ENCODE results near the gene PPP2R5B.
"Not testable (repeated sequence)": the region's sequence is repeated elsewhere in the genome, so short reads cannot be mapped to it uniquely, and the experiment has no call there.

Gene PPP2R5B

DNA sequence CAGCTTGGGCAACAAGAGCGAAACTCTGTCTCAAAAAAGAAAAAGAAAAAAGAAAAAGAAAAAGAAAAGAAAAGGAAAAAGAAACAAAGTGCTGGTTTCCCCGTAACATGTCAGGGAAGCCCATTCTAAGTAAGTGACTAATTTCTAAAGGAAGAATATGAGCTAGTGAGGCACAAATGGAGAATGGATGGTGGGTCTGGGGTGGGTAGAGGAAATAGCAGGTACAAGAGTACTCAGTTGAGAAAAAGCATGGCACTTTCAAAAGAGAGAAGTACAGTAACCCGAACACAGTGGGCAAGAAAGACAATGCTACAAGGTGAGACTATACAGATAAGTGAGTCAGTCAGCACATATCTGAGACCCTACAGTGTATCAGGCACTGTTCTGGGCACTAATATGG, 42.9 kb downstream of the PPP2R5B start:
- DNase-seq (ENCODE audit: low spot score), result no peak
- TF ChIP-seq, protein P1, sequence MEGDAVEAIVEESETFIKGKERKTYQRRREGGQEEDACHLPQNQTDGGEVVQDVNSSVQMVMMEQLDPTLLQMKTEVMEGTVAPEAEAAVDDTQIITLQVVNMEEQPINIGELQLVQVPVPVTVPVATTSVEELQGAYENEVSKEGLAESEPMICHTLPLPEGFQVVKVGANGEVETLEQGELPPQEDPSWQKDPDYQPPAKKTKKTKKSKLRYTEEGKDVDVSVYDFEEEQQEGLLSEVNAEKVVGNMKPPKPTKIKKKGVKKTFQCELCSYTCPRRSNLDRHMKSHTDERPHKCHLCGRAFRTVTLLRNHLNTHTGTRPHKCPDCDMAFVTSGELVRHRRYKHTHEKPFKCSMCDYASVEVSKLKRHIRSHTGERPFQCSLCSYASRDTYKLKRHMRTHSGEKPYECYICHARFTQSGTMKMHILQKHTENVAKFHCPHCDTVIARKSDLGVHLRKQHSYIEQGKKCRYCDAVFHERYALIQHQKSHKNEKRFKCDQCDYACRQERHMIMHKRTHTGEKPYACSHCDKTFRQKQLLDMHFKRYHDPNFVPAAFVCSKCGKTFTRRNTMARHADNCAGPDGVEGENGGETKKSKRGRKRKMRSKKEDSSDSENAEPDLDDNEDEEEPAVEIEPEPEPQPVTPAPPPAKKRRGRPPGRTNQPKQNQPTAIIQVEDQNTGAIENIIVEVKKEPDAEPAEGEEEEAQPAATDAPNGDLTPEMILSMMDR (IDR thresholded peaks at IDR 0.05; ENCODE audit: extremely low read depth, insufficient read depth, missing control alignments), result no peak
- in situ Hi-C loops (cut with MboI; ENCODE audit: low pct_unique_long_range_greater_than_20kb, low sequenced_read_pairs, unreplicated experiment), result no loop called here

DNA sequence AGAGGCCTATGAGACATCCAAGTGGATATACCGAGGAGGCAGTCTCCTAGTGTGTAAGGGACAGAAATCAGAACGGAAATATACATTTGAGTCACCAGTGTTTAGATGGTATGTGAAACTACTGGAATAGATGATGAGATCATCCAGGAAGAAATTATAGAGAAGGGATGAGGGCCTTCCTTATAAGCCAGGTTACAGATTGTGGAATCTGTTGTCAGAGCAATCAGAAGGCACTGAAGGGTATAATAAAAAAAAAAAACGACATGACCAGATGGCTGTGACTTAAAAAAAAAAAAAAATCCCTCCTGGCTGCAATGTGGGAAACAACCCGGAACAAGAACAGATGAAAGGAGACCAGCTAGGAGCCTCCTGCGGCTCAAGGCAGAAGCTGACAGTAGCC, 44.7 kb downstream of the PPP2R5B start:
- in situ Hi-C loops (cut with MboI; ENCODE audit: low pct_unique_long_range_greater_than_20kb, low sequenced_read_pairs, unreplicated experiment), result no loop called here
- TF ChIP-seq, protein P1 (IDR thresholded peaks at IDR 0.05; ENCODE audit: extremely low read depth, insufficient read depth, missing control alignments), result no peak
- DNase-seq (ENCODE audit: low spot score), result no peak

DNA sequence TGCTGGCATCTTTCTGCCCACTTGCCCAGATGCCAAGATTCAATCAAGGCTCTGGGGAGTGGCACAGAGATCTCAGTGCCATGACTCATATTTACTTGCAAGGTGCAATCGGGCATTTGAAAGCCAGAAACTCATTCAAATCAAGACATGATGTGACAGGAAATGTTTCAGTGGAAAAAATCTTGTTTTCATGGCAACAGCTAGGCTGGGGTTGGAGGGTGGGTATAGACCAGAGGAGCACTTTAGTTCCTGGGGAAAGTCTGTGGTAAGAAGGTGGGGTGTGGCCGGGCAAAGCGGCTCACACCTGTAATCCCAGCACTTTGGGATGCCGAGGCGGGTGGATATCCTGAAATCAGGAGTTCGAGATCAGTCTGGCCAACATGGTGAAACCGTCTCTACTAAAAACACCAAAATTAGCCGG, 46.3 kb downstream of the PPP2R5B start:
- no peak for DNase-seq (ENCODE audit: low spot score)
- TF ChIP-seq, protein P1 (IDR thresholded peaks at IDR 0.05; ENCODE audit: extremely low read depth, insufficient read depth, missing control alignments), result no peak
- in situ Hi-C loops (cut with MboI; ENCODE audit: low pct_unique_long_range_greater_than_20kb, low sequenced_read_pairs, unreplicated experiment), result no loop called here

DNA sequence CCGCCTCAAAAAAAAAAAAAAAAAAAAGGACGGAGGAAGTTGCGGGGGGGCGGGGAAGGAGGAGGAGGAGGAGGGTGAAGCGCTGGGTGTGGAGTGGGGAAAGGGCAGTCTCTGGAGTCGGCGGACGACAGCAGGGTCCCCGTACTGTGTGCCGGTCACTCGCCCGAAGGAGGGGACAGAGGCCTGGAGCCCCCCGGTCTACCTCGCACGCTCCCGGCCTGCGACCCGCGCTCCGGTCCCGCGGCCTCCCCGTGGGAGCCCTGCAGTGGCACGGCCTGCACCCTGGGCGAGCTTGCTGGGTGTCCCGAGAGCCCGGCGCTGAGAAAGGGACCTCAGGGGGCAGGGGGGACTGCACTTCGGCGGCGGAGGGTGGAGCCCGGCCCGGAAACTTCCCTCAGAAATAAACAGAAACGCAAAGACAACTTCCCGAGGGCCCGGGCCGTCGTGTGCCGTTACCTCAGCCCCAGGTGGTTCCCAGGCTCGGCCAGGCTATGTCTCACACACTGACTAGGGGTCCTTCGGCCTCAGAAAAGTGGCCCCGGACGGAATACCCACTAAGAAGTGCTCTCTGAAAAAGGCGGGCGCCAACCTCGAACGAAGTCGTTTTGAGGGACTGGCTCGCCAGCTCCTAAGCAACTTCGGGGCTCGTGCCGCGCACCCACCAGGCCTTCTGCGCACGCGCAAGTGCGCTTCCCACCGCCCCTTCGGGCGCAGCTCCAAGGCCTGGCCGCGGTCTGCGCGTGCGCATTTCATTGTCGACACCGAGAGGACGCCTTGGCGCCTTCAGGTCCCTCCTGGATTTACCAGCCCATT, 47.1 kb downstream of the PPP2R5B start, which contains the start of gene MAJIN:
MAJIN (minus strand) TSS at position 688 of the 813 bp plus-strand sequence. CDS start 12,703 bp downstream, outside the sequence.
- TF ChIP-seq, protein P1 (IDR thresholded peaks at IDR 0.05; ENCODE audit: extremely low read depth, insufficient read depth, missing control alignments), result no peak
- in situ Hi-C loops (cut with MboI; ENCODE audit: low pct_unique_long_range_greater_than_20kb, low sequenced_read_pairs, unreplicated experiment), result no loop called here

DNA sequence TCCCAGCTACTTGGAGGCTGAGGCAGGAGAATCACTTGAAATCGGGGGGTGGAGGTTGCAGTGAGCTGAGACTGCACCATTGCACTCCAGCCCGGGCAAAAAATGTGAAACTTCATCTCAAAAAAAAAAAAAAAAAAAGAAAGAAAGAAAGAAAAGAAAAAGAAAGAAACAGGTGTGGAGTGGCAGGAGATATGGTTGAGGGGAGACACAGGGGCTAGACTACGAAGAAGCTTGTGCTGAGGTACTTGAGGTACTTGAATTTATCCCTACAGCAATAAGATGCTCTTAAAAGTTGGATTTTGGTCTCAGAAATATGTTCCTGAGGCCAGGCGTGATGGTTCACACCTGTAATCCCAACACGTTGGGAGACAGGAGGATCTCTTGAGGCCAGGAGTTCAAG, 49.6 kb downstream of the PPP2R5B start:
- DNase-seq (ENCODE audit: low spot score), result no peak
- in situ Hi-C loops (cut with MboI; ENCODE audit: low pct_unique_long_range_greater_than_20kb, low sequenced_read_pairs, unreplicated experiment), result no loop called here

More for the DNA sequence above, 47.1 kb downstream of the PPP2R5B start, which contains the start of gene MAJIN:
- peak; percentile 75 for DNase-seq (ENCODE audit: low spot score)

DNA sequence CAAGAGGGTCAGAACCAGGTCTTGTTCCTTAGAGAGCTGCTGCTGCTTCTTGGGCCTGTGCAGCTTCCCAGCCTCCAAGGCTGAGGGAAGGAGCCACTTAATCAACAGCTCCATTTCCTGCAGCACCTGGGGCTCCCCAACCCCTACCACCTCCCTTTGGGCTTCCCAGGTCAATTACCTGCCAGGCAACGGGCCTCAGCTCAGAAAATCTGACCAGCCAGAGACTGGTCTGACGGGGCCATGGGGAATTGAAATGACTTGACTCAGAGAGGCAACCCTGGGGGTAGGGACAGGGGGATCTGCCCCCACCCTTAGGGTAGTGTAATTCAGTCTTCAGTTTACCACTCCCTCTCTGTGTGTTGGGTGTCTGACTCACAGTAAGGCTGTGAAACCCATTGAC, 52.2 kb downstream of the PPP2R5B start:
- DNase-seq (ENCODE audit: low spot score), result no peak
- TF ChIP-seq, protein P1 (IDR thresholded peaks at IDR 0.05; ENCODE audit: extremely low read depth, insufficient read depth, missing control alignments), result no peak
- in situ Hi-C loops (cut with MboI; ENCODE audit: low pct_unique_long_range_greater_than_20kb, low sequenced_read_pairs, unreplicated experiment), result no loop called here

More for the DNA sequence above, 49.6 kb downstream of the PPP2R5B start:
- TF ChIP-seq, protein P1 (IDR thresholded peaks at IDR 0.05; ENCODE audit: extremely low read depth, insufficient read depth, missing control alignments), result no peak

DNA sequence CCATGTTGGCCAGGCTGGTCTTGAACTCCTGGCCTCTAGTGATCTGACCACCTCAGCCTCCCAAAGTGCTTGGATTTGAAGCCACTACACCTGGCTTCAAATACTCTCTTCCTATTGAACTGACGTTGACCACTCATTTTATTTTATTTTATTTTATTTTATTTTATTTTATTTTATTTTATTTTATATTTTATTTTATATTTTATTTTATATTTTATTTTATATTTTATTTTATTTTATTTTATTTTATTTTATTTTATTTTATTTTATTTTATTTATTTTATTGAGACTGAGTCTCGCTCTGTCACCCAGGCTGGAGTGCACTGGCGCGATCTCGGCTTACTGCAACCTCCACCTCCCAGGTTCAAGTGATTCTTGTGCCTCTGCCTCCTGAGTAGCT, 58.9 kb downstream of the PPP2R5B start:
- in situ Hi-C loops (cut with MboI; ENCODE audit: low pct_unique_long_range_greater_than_20kb, low sequenced_read_pairs, unreplicated experiment); DNase-seq (ENCODE audit: low spot score): not testable (repeated sequence)

Measured in GM13977 (cell line).